Stimulated activated effector memory CD8-positive, alpha-beta T cell treated with anti-CD3 and anti-CD28 coated beads, Interleukin-12 subunit alpha, Interleukin-12 subunit beta, amount 100 ng/mL, for 72 hours (primary cell): ENCODE measurements around the gene FHL5.
"Not testable (repeated sequence)": the region's sequence is repeated elsewhere in the genome, so short reads cannot be mapped to it uniquely, and the experiment has no call there.

Experiments used
- ATAC-seq: fragments of 150-1000 bp; cut with Tn5 transposase; 2 replicates; pipeline ENCODE4 v1.10.0; 2021
- DNase-seq, 2 donors: peaks; one replicate each; pipeline ENCODE4 v3.0.0; 2021 to 2022; ENCODE audit warnings: low spot score in 2 of 2
- H3K27ac Mint-ChIP-seq: one replicate; pipeline ENCODE4 v1.8.0; 2022; ENCODE audit warnings: mild to moderate bottlenecking, mixed read lengths
- H3K36me3 Mint-ChIP-seq: one replicate; pipeline ENCODE4 v1.8.0; 2022; ENCODE audit warnings: mild to moderate bottlenecking, mixed read lengths
- H3K4me1 Mint-ChIP-seq: one replicate; pipeline ENCODE4 v1.8.0; 2022; ENCODE audit warnings: mixed read lengths
- H3K4me3 Mint-ChIP-seq: one replicate; pipeline ENCODE4 v1.8.0; 2022; ENCODE audit warnings: mild to moderate bottlenecking, mixed read lengths
- H3K9me3 Mint-ChIP-seq: one replicate; pipeline ENCODE4 v1.8.0; 2022; ENCODE audit warnings: mixed read lengths

The FHL5 gene, protein sequence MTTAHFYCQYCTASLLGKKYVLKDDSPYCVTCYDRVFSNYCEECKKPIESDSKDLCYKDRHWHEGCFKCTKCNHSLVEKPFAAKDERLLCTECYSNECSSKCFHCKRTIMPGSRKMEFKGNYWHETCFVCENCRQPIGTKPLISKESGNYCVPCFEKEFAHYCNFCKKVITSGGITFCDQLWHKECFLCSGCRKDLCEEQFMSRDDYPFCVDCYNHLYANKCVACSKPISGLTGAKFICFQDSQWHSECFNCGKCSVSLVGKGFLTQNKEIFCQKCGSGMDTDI

DNA sequence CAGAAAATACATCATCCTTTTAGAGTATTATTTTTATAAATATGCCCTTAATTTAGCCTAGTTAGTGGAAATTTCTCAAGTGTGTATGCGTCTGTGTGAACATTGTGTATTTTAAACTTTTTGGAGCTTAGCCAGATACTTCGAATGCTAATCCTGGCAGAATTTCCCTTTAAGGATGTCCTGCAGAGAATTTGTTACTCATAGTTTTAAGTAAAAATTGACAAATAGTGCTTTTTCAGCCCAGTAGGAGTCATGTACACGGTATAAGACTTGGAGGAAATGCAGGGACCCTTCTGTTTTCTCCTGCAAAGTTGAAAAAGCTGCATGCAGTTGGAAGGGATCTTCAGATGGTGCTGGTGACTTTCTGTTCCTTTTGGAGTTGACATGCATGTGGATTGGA lies at the start of gene FHL5:
FHL5 (plus strand) TSS at position 243 of the 400 bp plus-strand sequence. CDS start 40,486 bp downstream, outside the sequence.
- Mint-ChIP-seq H3K27ac (no peak within 1 kb of the TSS), H3K4me1 (no peaks in the 10 kb centered on the region), H3K36me3 (no peaks in the 10 kb centered on the region), H3K4me3 (no peak within 1 kb of the TSS), H3K9me3 (no peaks in the 10 kb centered on the region)
- ATAC-seq (no peak), DNase-seq (no peak)

DNA sequence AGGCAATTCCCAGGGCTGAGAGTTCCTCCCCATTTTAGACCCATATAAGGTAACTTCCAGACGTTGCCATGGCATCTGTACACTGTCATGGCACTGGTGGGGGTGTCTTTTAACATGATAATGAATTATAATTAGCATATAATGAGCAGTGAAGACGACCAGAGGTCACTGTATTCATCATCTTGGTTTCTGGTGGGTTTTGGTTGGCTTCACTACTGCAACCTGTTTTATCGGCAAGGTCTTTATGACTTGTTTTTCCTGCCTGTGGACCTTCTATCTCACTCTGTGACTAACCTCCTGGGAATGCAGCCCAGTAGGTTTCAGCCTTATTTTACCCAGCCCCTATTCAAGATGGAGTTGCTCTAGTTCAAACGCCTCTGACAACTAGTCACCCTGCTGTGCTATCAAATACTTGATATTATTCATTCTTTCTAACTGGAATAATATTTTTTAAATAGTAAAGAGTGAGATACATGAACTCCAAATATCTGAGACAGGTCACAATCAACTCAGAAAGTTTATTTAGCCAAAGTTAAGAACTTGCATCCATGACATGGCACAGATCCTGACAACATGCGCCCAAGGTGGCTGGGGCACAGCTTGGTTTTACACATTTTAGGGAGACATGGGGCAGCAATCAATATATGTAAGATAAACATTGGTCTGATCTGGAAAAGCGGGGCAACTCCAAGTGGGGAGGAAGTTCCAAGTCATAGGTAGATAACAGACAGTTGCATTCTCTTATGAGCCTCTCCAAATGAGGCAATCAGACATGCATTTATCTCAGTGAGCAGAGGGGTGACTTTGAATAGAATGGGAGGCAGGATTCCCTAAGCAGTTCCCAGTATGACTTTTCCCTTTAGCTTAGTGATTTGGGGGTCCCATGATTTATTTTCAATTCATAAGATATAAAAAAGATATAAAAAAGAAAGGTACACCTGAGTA lies 42.5 kb upstream of the FHL5 start:
- no peak for ATAC-seq
- Mint-ChIP-seq H3K9me3 (no peaks in the 10 kb centered on the region), H3K4me3 (peak overlapping the region; percentile 99), H3K27ac (peak overlapping the region; percentile 99), H3K36me3 (peaks cover 35% of the 10 kb centered on the region), H3K4me1 (peaks cover 11% of the 10 kb centered on the region)
- DNase-seq = no peak

- Mint-ChIP-seq H3K4me3 (peak overlapping the region; percentile 99), H3K9me3 (no peaks in the 10 kb centered on the region), H3K27ac (peak overlapping the region; percentile 99), H3K4me1 (peaks cover 11% of the 10 kb centered on the region), H3K36me3 (peaks cover 43% of the 10 kb centered on the region)
- DNase-seq (no peak), ATAC-seq (no peak)
Observed at GRCh38 chr6:96521306-96521643, 41.7 kb upstream of the FHL5 start.

GRCh38 chr6:96521644-96522464 lies 41.1 kb upstream of the FHL5 start, which contains the start of gene UFL1:
UFL1 (plus strand) TSS chr6:96521806; CDS start chr6:96521874, 68 bp downstream.
- DNase-seq = peak; percentile 85 to 94

GRCh38 chr6:96522465-96523009 lies 40.4 kb upstream of the FHL5 start:
- ATAC-seq (peak; percentile 48), DNase-seq (no peak)
- Mint-ChIP-seq H3K27ac (peak overlapping the region; percentile 99), H3K36me3 (peaks cover 56% of the 10 kb centered on the region), H3K9me3 (no peaks in the 10 kb centered on the region), H3K4me3 (peak overlapping the region; percentile 99), H3K4me1 (peaks cover 11% of the 10 kb centered on the region)

More at GRCh38 chr6:96521644-96522464, 41.1 kb upstream of the FHL5 start, which contains the start of gene UFL1:
- H3K4me3 Mint-ChIP-seq = peak within 1 kb of the TSS; percentile 99
- peak within 1 kb of the TSS; percentile 99 for H3K27ac Mint-ChIP-seq
- no peaks in the 10 kb centered on the region for H3K9me3 Mint-ChIP-seq
- peaks cover 11% of the 10 kb centered on the region for H3K4me1 Mint-ChIP-seq
- ATAC-seq = peak; percentile 98
- peaks cover 49% of the 10 kb centered on the region for H3K36me3 Mint-ChIP-seq

GRCh38 chr6:96528193-96528592 lies 34.7 kb upstream of the FHL5 start:
- Mint-ChIP-seq H3K27ac (no peak overlapping the region), H3K9me3 (no peaks in the 10 kb centered on the region), H3K4me1 (peaks cover 23% of the 10 kb centered on the region), H3K36me3 (peaks cover 93% of the 10 kb centered on the region), H3K4me3 (no peak overlapping the region)
- no peak for ATAC-seq
- no peak for DNase-seq

- no peak for ATAC-seq
- Mint-ChIP-seq H3K4me3 (no peak overlapping the region), H3K4me1 (peaks cover 21% of the 10 kb centered on the region), H3K9me3 (no peaks in the 10 kb centered on the region), H3K36me3 (peaks cover 90% of the 10 kb centered on the region), H3K27ac (peak overlapping the region; percentile 59)
- DNase-seq = no peak
Observed at GRCh38 chr6:96532399-96532798, 30.5 kb upstream of the FHL5 start.

- no peaks in the 10 kb centered on the region for H3K4me1 Mint-ChIP-seq
- peaks cover 83% of the 10 kb centered on the region for H3K36me3 Mint-ChIP-seq
- no peaks in the 10 kb centered on the region for H3K9me3 Mint-ChIP-seq
- DNase-seq = no peak
- no peak overlapping the region for H3K27ac Mint-ChIP-seq
- no peak for ATAC-seq
- no peak overlapping the region for H3K4me3 Mint-ChIP-seq
Observed at GRCh38 chr6:96537726-96538125, 25.2 kb upstream of the FHL5 start.

- Mint-ChIP-seq H3K36me3 (peaks cover 93% of the 10 kb centered on the region), H3K4me3 (no peak overlapping the region), H3K9me3 (no peaks in the 10 kb centered on the region), H3K27ac (no peak overlapping the region), H3K4me1 (no peaks in the 10 kb centered on the region)
- ATAC-seq = no peak
- no peak for DNase-seq
Observed at GRCh38 chr6:96542702-96543101, 20.2 kb upstream of the FHL5 start.

DNA sequence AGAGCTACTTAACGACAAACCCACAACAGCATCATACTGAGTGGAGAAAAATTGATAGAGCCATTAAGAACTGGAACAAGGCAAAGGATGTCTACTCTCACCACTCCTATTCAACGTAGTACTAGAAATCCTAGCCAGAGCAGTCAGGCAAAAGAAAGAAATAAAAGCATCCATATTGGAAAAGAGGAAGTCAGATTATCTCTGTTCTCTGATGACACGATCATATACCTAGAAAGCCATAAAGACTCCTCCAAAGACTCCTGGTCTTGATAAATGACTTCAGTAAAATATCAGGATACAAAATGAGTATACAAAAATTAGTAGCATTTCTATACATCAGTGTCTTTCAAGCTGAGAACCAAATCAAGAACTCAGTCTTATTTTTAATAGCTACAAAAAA lies 17.0 kb upstream of the FHL5 start:
- ATAC-seq (no peak), DNase-seq (no peak)
- H3K4me1 Mint-ChIP-seq = no peaks in the 10 kb centered on the region
- no peak overlapping the region for H3K4me3 Mint-ChIP-seq
- peaks cover 94% of the 10 kb centered on the region for H3K36me3 Mint-ChIP-seq
- H3K9me3 Mint-ChIP-seq = no peaks in the 10 kb centered on the region
- no peak overlapping the region for H3K27ac Mint-ChIP-seq

DNA sequence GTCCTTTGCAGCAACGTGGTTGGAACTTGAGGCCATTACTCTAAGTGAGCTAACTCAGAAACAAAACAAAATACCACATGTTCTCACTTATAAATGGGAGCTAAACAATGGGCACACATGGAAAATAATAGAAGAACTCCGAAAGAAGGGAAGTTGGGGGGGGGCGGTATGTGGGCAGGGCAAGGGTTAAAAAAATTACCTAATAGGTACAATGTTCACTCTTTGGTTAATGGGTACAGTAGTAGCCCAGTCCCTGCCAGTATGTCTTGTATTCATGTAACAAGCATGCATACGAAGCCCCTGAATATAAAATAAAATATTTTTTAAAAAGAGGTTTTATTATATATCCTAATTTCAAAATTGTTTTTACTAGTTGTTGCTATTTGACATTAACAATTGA lies 15.3 kb upstream of the FHL5 start:
- Mint-ChIP-seq H3K36me3 (peaks cover 100% of the 10 kb centered on the region), H3K4me3 (no peak overlapping the region), H3K4me1 (no peaks in the 10 kb centered on the region), H3K9me3 (no peaks in the 10 kb centered on the region), H3K27ac (no peak overlapping the region)
- no peak for ATAC-seq
- DNase-seq = no peak

DNA sequence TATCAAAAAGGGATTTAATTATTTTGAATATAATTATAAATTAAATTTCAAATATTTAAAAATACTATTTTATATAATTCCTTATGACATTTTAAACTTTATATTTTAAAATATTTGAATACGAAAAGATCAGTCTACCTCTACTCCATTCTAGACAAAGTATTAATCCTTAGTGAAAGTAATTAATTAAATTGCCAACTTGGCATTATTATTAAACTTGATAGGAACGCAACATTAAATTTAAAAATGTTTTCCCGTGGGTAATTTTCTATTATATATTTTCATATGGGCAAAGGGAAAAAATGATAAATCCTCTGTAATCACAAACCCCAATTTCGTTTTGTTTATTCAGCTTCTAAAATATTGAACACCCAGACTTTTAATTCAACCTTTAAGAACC lies 8.4 kb upstream of the FHL5 start:
- DNase-seq (no peak), ATAC-seq (no peak)
- Mint-ChIP-seq H3K4me1 (no peaks in the 10 kb centered on the region), H3K27ac (no peak overlapping the region), H3K36me3 (peaks cover 67% of the 10 kb centered on the region), H3K9me3 (no peaks in the 10 kb centered on the region), H3K4me3 (no peak overlapping the region)

GRCh38 chr6:96559740-96560139 lies 3.2 kb upstream of the FHL5 start:
- H3K9me3 Mint-ChIP-seq, H3K4me3 Mint-ChIP-seq, ATAC-seq, DNase-seq, H3K27ac Mint-ChIP-seq, H3K4me1 Mint-ChIP-seq: not testable (repeated sequence)
- H3K36me3 Mint-ChIP-seq = peaks cover 15% of the 10 kb centered on the region

GRCh38 chr6:96563853-96564252 lies 925 bp downstream of the FHL5 start:
- Mint-ChIP-seq H3K27ac (no peak overlapping the region), H3K4me1 (no peaks in the 10 kb centered on the region), H3K4me3 (no peak overlapping the region), H3K36me3 (no peaks in the 10 kb centered on the region), H3K9me3 (peaks cover 2% of the 10 kb centered on the region)
- ATAC-seq (peak; percentile 70), DNase-seq (no peak)

DNA sequence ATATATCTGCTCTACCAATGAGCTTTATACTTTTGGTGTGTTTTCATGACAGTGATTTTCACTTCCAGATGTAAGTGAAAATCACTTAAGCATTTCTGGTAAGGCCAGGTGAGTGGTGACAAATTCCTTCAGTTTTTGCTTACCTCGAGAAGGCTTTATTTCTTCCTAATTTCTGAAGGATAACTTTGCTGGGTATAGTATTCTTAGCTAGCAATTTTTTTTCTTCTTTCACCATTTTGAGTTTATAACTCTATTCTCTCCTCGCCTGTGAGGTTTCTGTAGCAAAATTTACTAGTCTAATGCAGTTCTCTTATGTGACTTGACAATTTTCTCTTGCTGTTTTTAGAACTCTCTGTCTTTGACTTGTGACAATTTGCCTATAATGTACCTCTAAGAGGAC lies 7.1 kb downstream of the FHL5 start:
- Mint-ChIP-seq H3K9me3 (peaks cover 22% of the 10 kb centered on the region), H3K27ac (no peak overlapping the region), H3K4me3 (no peak overlapping the region), H3K36me3 (no peaks in the 10 kb centered on the region), H3K4me1 (no peaks in the 10 kb centered on the region)
- no peak for ATAC-seq
- DNase-seq = no peak
